Common myeloid progenitor, CD34-positive (primary cell): ENCODE data around the gene NUB1.

Experiments
- CTCF ChIA-PET: fragments of 350-600 bp; sonication (Branson Sonifier 250); formaldehyde crosslinking; loops from one replicate; lab custom pipeline; 2021; ENCODE audit warnings: antibody characterized with exemption; lab: Charles Lee
- POLR2A ChIA-PET: fragments of 350-600 bp; sonication (Branson Sonifier 250); formaldehyde crosslinking; loops from one replicate; lab custom pipeline; 2021; ENCODE audit warnings: antibody characterized with exemption; lab: Charles Lee
- DNase-seq, 3 donors: peaks; one replicate each; pipeline versions ENCODE4 v3.0.0 to v3.0.0-alpha.2; 2013
- H3K27ac ChIP-seq, 2 experiments: 1 replicate in 1 of 2; 2 replicates in 1 of 2; pipeline ENCODE4 v1.7.0; 2013; ENCODE audit warnings: inconsistent platforms in 2 of 2, low read length in 2 of 2, mild to moderate bottlenecking in 2 of 2, low read depth in 1 of 2, moderate library complexity in 1 of 2; ENCODE audit not compliant: severe bottlenecking in 2 of 2, insufficient read depth in 1 of 2, poor library complexity in 1 of 2
- H3K27me3 ChIP-seq, 5 experiments: replicated peaks in 2 of 5; 1 replicate in 3 of 5; 2 replicates in 2 of 5; pipeline versions ENCODE4 v1.6.1 to v1.7.0; 2013; ENCODE audit warnings: low read length in 4 of 5, mild to moderate bottlenecking in 2 of 5, moderate library complexity in 2 of 5, inconsistent platforms in 1 of 5; ENCODE audit not compliant: insufficient read depth in 5 of 5, control insufficient read depth in 4 of 5
- H3K36me3 ChIP-seq, 4 experiments: 1 replicate in 2 of 4; 2 replicates in 2 of 4; pipeline versions ENCODE4 v1.6.1 to v1.7.0; 2013; ENCODE audit warnings: low read length in 3 of 4, control low read depth in 1 of 4, mild to moderate bottlenecking in 1 of 4; ENCODE audit not compliant: control insufficient read depth in 4 of 4, insufficient read depth in 4 of 4
- H3K4me1 ChIP-seq, 4 experiments: 1 replicate in 3 of 4; 2 replicates in 1 of 4; pipeline versions ENCODE4 v1.6.1 to v1.7.1; 2013; ENCODE audit warnings: low read length in 3 of 4, mild to moderate bottlenecking in 3 of 4, control low read depth in 1 of 4, inconsistent platforms in 1 of 4, moderate library complexity in 1 of 4; ENCODE audit not compliant: control insufficient read depth in 4 of 4, insufficient read depth in 4 of 4; ENCODE audit errors: control extremely low read depth in 1 of 4
- H3K4me3 ChIP-seq, 7 experiments: 1 replicate in 4 of 7; 2 replicates in 3 of 7; pipeline versions ENCODE4 v1.5.1 to v1.7.0; 2013; ENCODE audit warnings: mild to moderate bottlenecking in 7 of 7, low read length in 6 of 7, moderate library complexity in 6 of 7, inconsistent platforms in 2 of 7, low read depth in 2 of 7, control low read depth in 1 of 7; ENCODE audit not compliant: insufficient read depth in 4 of 7, control insufficient read depth in 1 of 7; ENCODE audit errors: extremely low read depth in 1 of 7
- H3K9me3 ChIP-seq, 5 experiments: 1 replicate in 4 of 5; 2 replicates in 1 of 5; pipeline versions ENCODE4 v1.6.1 to v1.7.1; 2013; ENCODE audit warnings: low read length in 4 of 5, mild to moderate bottlenecking in 2 of 5, inconsistent platforms in 1 of 5, low read depth in 1 of 5, moderate library complexity in 1 of 5; ENCODE audit not compliant: control insufficient read depth in 4 of 5, insufficient read depth in 2 of 5; ENCODE audit errors: control extremely low read depth in 1 of 5
- WGBS: methylation state at CpG from one replicate; pipeline ENCODE4 v1.1.5; 2013; ENCODE audit not compliant: insufficient coverage; 5-methylcytosine and 5-hydroxymethylcytosine counted together

Gene NUB1

GRCh38 chr7:151408839-151409666 is 67.4 kb downstream of the NUB1 start:
- peak; percentile 50 to 85 (median 75) for DNase-seq
- Histone ChIP-seq H3K27me3 (peaks cover 0 to 72% (median 26%) of the 10 kb centered on the region in 5 experiments), H3K4me1 (peaks cover 0 to 40% (median 32%) of the 10 kb centered on the region in 4 experiments), H3K4me3 (peak overlapping the region in 6 of 7 experiments; percentile 10 to 67 (median 61)), H3K9me3 (no peaks in the 10 kb centered on the region), H3K36me3 (no peaks in the 10 kb centered on the region), H3K27ac (no peak overlapping the region)
- 12% methylated on average over 39 of the region's 61 CpGs for WGBS
- ChIA-PET CTCF (interaction anchor here (2.6 to 3.9 kb wide), 2 partner anchors 40 to 41 kb away, joined by 11 to 18 read pairs; no protein-coding TSS in a partner anchor), POLR2A (no interaction called here)

- ChIA-PET POLR2A (no interaction called here), CTCF (interaction anchor here (2.6 to 3.9 kb wide), 2 partner anchors 39 to 41 kb away, joined by 11 to 18 read pairs; no protein-coding TSS in a partner anchor)
- WGBS: under 1% methylated on average over 50 of the region's 75 CpGs
- Histone ChIP-seq H3K27ac (no peak within 1 kb of the TSS), H3K27me3 (peaks cover 0 to 79% (median 26%) of the 10 kb centered on the region in 5 experiments), H3K4me1 (peaks cover 0 to 36% (median 32%) of the 10 kb centered on the region in 4 experiments), H3K36me3 (no peaks in the 10 kb centered on the region), H3K9me3 (no peaks in the 10 kb centered on the region), H3K4me3 (peak within 1 kb of the TSS; percentile 12 to 67 (median 60))
- DNase-seq: peak in 1 of 3 donors; percentile 33
These were observed 68.2 kb downstream of the NUB1 start, which contains the start of gene WDR86 for GRCh38 chr7:151409667-151410404. Gene WDR86 (minus strand): TSS chr7:151410038. CDS start chr7:151409589, 449 bp downstream.

GRCh38 chr7:151410405-151411390 is 69.1 kb downstream of the NUB1 start:
- peaks cover 0 to 76% (median 26%) of the 10 kb centered on the region in 5 experiments for H3K27me3 ChIP-seq
- no peaks in the 10 kb centered on the region for H3K36me3 ChIP-seq
- DNase-seq: peak in 1 of 3 donors; percentile 27
- peak overlapping the region; percentile 1 to 67 (median 60) for H3K4me3 ChIP-seq
- POLR2A ChIA-PET: no interaction called here
- H3K4me1 ChIP-seq: peaks cover 0 to 36% (median 32%) of the 10 kb centered on the region in 4 experiments
- 19% methylated on average over 43 of the region's 55 CpGs for WGBS
- CTCF ChIA-PET: interaction anchor here (0.9 to 3.9 kb wide), 6 partner anchors 11 to 42 kb away, joined by 4 to 18 read pairs (median 5); no protein-coding TSS in a partner anchor
- H3K27ac ChIP-seq: no peak overlapping the region
- H3K9me3 ChIP-seq: no peaks in the 10 kb centered on the region

GRCh38 chr7:151411551-151411950 is 69.9 kb downstream of the NUB1 start:
- 71% methylated on average over 1 of the region's 6 CpGs for WGBS
- H3K27me3 ChIP-seq: peaks cover 0 to 76% (median 26%) of the 10 kb centered on the region in 5 experiments
- H3K36me3 ChIP-seq: no peaks in the 10 kb centered on the region
- ChIA-PET POLR2A (no interaction called here), CTCF (interaction anchor here (0.8 to 3.9 kb wide), 11 partner anchors 12 to 43 kb away, joined by 3 to 18 read pairs (median 5); no protein-coding TSS in a partner anchor)
- peak; percentile 75 to 87 (median 84) for DNase-seq
- peak overlapping the region in 1 of 7 experiments; percentile 7 for H3K4me3 ChIP-seq
- H3K4me1 ChIP-seq: peaks cover 0 to 41% (median 32%) of the 10 kb centered on the region in 4 experiments
- H3K9me3 ChIP-seq: no peaks in the 10 kb centered on the region
- no peak overlapping the region for H3K27ac ChIP-seq

GRCh38 chr7:151412318-151412717 is 70.7 kb downstream of the NUB1 start:
- no peak overlapping the region for H3K27ac ChIP-seq
- no peak for DNase-seq
- CTCF ChIA-PET: interaction anchor here (0.8 to 3.9 kb wide), 9 partner anchors 11 to 44 kb away, joined by 3 to 18 read pairs (median 4); no protein-coding TSS in a partner anchor
- peaks cover 0 to 47% (median 32%) of the 10 kb centered on the region in 4 experiments for H3K4me1 ChIP-seq
- no peaks in the 10 kb centered on the region for H3K36me3 ChIP-seq
- POLR2A ChIA-PET: no interaction called here
- H3K9me3 ChIP-seq: no peaks in the 10 kb centered on the region
- peaks cover 0 to 77% (median 26%) of the 10 kb centered on the region in 5 experiments for H3K27me3 ChIP-seq
- 87% methylated on average over 3 of the region's 4 CpGs for WGBS
- H3K4me3 ChIP-seq: no peak overlapping the region

- no peaks in the 10 kb centered on the region for H3K9me3 ChIP-seq
- 93% methylated on average over 3 of the region's 4 CpGs for WGBS
- no peak overlapping the region for H3K27ac ChIP-seq
- ChIA-PET CTCF (interaction anchor here (1.6 to 2.2 kb wide), 3 partner anchors 25 to 45 kb away, joined by 4 to 8 read pairs (median 8); no protein-coding TSS in a partner anchor), POLR2A (no interaction called here)
- no peak for DNase-seq
- H3K4me1 ChIP-seq: peaks cover 0 to 47% (median 32%) of the 10 kb centered on the region in 4 experiments
- H3K4me3 ChIP-seq: no peak overlapping the region
- no peaks in the 10 kb centered on the region for H3K36me3 ChIP-seq
- H3K27me3 ChIP-seq: peaks cover 0 to 70% (median 26%) of the 10 kb centered on the region in 5 experiments
These were observed 71.6 kb downstream of the NUB1 start for GRCh38 chr7:151413241-151413640.
